Purkinje cell (primary cell): ENCODE results near the gene SLC2A9. TPM values are rescaled to one million over a fixed set of nuclear protein-coding genes. Genes with fewer than 3 reads are reported as not detected.

Experiments
- polyA plus RNA-seq: library from polyadenylated mRNA; unstranded; fragments of >200 nt; fragmentation: Nextera tagmentation; gene quantifications from 2 replicates; pipeline ENCODE4 v1.2.1, GENCODE V29; 2014

SLC2A9 gene
- polyA plus RNA-seq = not detected in 2 replicates

GRCh38 chr4:10020871-10021652 is at the start of gene SLC2A9:
SLC2A9 (minus strand) TSS chr4:10021497; CDS start chr4:10021429, 68 bp downstream.

GRCh38 chr4:9781343-9782135 is 239.8 kb downstream of the SLC2A9 start, which contains the start of gene DRD5:
DRD5 (plus strand) TSS chr4:9781634; CDS start chr4:9782030, 396 bp downstream.

Other genes with a start within 250 kb of the SLC2A9 start
- not detected in 2 replicates for gene DRD5, start 239.9 kb downstream of the SLC2A9 start, polyA plus RNA-seq
- 25.4 and 26.9 TPM in 2 replicates for gene WDR1, start 95.3 kb upstream of the SLC2A9 start, polyA plus RNA-seq